Measurements from ENCODE around the gene DHRS13.

GRCh38 chr17:28950752-28951427, 48.0 kb upstream of the DHRS13 start:
- no peak for TF ChIP-seq GATA2 (IDR thresholded peaks at IDR 0.05; ENCODE audit: low read depth, low read length)
- no peak for TF ChIP-seq GATA3 (IDR thresholded peaks at IDR 0.05; ENCODE audit: low read depth, low read length)
